Measurements from ENCODE around the gene SLC41A2.

- TF ChIP-seq CTCF (IDR thresholded peaks at IDR 0.05 in 8 of 11, conservative IDR thresholded peaks at IDR 0.05 in 3 of 11) (no peak), POLR2AphosphoS5 (IDR thresholded peaks at IDR 0.05) (no peak), POLR2A (IDR thresholded peaks at IDR 0.05) (no peak)
Measured at GRCh38 chr12:104957719-104958000, 430 bp downstream of the SLC41A2 start.

Measured in spleen (tissue), 7 donors.